Keratinocyte (primary cell): ENCODE measurements around the gene ITPR1.

ENCODE experiments used
- CTCF ChIP-seq, 3 experiments: IDR thresholded peaks in 1 of 3; conservative IDR thresholded peaks in 1 of 3; optimal IDR thresholded peaks in 1 of 3; 2 replicates in 2 of 3; 3 replicates in 1 of 3; pipeline versions ENCODE3 to v1.5.1; 2011; ENCODE audit warnings: low read length in 3 of 3, mild to moderate bottlenecking in 3 of 3, moderate library complexity in 2 of 3, control low read depth in 1 of 3, inconsistent platforms in 1 of 3; ENCODE audit not compliant: insufficient read depth in 2 of 3; ENCODE audit errors: extremely low read depth in 1 of 3
- EZH2 ChIP-seq: IDR thresholded peaks from one replicate; pipeline ENCODE4 v1.6.1; 2012; ENCODE audit warnings: inconsistent platforms, mild to moderate bottlenecking, low read length, moderate library complexity

- TF ChIP-seq CTCF (optimal IDR thresholded peaks at IDR 0.05 in 1 of 3, IDR thresholded peaks at IDR 0.05 in 1 of 3, conservative IDR thresholded peaks at IDR 0.05 in 1 of 3; ENCODE audit: extremely low read depth in 1 of 3, insufficient read depth in 2 of 3, low read length in 3 of 3): no peak
- no peak for TF ChIP-seq EZH2
These were observed 247.4 kb downstream of the ITPR1 start for GRCh38 chr3:4740397-4741105.
